OCI-M1 (cell line): ENCODE results near the gene PYCARD.
"Not testable (repeated sequence)": the region's sequence is repeated elsewhere in the genome, so short reads cannot be mapped to it uniquely, and the experiment has no call there.

ENCODE experiments used
- DNase-seq: peaks from one replicate; lab custom pipeline; 2025; lab: John Stamatoyannopoulos, UW

The PYCARD gene

DNA sequence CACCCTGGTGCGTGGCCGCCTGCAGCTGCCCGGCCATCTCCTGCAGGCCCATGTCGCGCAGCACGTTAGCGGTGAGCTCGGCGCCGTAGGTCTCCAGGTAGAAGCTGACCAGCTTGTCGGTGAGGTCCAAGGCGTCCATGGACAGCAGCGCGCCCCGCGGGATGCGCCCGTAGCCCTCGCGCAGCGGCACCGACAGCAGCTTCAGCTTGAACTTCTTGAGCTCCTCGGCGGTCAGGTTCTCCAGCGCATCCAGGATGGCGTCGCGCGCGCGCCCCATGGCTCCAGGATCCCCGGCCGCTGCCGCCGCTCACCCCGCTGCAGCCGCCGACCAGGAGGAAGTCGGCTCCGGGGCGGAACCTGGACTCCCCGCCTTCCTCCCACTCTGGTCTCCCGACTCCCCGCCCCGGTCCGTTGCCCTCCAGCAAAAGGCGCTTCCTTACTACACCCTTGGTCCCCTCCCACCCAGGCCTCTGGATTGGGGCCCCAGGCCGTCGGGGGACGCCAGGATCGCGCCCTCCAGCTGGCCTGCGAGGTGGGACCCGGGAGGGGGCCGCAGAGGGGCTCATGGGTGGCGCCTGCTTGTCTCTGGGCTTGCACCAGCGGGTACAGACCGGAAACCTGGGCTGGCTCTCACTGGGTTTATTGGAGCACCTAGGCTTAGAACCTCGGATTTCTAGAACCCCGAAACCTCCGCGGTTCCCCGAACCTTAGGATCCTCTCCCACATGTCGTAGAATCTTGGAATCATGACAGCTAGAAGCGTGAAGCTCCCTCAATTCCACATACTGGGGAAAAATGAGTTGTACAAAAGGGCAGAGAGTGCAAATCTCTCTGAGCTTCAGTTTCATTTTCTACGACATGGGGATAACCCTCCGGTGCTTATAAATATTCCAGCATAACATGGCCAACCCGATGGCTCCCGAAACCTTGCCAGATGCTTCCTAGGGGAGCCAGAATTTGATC, at the start of gene PYCARD:
PYCARD (minus strand) TSS at position 347 of the 962 bp plus-strand sequence; CDS start at position 277, 70 bp downstream.
- no peak for DNase-seq

- no peak for DNase-seq
Measured at GRCh38 chr16:31251435-31251834, 48.9 kb upstream of the PYCARD start.

DNA sequence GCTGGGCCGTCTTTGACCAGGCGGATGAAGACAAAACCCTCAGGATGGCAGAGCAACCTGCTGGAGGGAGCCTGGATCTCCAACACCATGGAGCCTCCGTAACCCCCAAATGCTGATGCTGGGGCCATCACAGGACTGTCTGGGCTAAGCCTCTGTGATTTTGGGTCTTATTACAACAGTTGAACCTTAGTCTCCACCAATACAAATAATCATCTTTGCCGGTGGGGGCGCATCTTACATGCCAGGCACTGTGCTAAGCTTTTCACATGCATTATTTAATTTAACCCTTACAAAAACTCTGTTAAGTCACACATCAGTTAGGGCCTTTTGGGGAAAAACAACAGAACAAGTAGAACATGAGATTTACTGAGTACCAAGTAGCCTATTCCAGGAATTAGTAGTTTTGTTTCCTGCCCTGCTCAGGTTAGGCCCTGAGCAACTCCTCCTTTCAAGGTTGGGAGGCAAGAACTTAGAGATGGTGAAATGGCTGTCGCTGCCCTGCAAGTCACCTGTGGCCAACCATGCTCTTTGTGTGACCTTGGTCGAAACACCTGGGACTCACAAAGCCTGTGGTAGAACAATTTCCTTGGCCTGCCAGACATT, 48.3 kb upstream of the PYCARD start:
- DNase-seq, result no peak

- DNase-seq, result no peak
Measured at GRCh38 chr16:31248344-31248743, 45.8 kb upstream of the PYCARD start.

GRCh38 chr16:31246296-31246695, 43.7 kb upstream of the PYCARD start:
- DNase-seq, result no peak

DNA sequence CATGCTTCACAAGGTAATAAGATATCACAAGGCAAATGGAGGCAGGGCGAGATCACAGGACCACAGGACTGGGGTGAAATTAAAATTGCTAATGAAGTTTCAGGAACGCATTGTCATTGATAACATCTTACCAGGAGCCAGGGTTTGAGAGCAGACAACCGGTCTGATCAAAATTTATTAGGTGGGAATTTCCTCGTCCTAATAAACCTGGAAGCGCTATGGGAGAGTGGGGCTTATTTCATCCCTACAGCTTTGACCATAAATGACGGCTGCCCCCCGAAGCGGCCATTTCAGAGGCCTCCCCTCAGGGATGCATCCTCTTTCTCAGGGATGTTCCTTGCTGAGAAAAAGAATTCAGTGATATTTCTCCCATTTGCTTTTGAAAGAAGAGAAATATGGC, 43.0 kb upstream of the PYCARD start:
- DNase-seq, result not testable (repeated sequence)

- peak; percentile 95 for DNase-seq
Measured at GRCh38 chr16:31243734-31244670, 41.4 kb upstream of the PYCARD start.

GRCh38 chr16:31242206-31242605, 39.6 kb upstream of the PYCARD start:
- no peak for DNase-seq

- no peak for DNase-seq
Measured at GRCh38 chr16:31238041-31238440, 35.5 kb upstream of the PYCARD start.

DNA sequence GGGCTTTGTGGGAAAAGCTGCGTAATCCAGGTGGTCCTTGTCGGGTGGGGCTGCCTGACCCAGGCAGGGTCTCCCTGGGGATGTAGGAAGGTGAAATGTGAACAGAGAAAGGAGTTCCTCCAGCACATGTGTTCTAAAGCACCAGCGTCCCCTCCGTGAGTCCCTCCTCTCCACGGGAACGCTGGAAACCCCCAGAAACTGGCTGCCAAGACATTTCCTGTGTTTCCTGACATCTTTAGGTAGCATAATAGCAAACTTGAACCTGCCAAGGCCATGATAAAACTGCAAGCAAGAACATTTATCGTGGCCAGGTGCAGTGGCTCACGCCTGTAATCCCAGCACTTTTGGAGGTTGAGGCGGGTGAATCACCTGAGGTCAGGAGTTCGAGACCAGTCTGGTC, 26.9 kb upstream of the PYCARD start:
- no peak for DNase-seq

GRCh38 chr16:31228206-31228605, 25.6 kb upstream of the PYCARD start:
- DNase-seq, result no peak

GRCh38 chr16:31225193-31225592, 22.6 kb upstream of the PYCARD start:
- no peak for DNase-seq

DNA sequence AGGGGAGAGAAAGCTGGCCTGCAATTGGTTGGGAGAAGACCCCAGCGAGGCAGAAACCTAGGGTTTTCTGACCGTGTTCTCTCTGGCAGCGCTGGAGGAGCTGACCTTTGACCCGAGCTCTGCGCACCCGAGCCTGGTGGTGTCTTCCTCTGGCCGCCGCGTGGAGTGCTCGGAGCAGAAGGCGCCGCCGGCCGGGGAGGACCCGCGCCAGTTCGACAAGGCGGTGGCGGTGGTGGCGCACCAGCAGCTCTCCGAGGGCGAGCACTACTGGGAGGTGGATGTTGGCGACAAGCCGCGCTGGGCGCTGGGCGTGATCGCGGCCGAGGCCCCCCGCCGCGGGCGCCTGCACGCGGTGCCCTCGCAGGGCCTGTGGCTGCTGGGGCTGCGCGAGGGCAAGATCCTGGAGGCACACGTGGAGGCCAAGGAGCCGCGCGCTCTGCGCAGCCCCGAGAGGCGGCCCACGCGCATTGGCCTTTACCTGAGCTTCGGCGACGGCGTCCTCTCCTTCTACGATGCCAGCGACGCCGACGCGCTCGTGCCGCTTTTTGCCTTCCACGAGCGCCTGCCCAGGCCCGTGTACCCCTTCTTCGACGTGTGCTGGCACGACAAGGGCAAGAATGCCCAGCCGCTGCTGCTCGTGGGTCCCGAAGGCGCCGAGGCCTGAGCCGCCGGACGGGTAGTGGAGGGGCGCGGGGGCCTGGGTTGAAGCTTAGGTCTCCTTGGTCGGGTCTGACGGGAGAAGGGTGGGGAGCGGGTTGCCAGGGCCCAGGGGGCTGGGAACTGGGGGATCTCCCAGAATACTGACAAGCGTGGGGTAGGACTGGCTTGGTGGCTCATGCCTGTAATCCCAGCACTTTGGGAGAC, 21.8 kb upstream of the PYCARD start:
- no peak for DNase-seq

DNA sequence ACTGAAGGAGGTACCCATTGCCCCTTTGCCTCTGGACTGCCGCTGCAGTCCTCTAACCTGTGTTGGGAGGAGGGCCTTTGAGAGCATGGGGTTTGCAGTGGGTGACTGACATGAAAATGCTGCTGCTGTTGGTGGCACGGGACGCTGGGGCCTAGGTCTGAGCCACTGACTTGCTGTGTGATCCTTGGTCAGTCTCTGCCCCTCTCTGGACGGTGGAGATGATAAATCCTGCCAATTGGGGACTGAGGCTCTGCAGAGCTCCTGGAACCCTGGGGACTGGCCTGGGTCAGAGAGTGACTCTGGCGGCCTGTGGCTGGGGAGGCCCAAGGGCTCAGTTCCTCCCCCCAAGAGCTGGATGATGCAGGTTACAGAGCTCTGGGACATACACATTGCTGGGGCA, 20.5 kb upstream of the PYCARD start:
- no peak for DNase-seq

GRCh38 chr16:31221357-31222160, 19.0 kb upstream of the PYCARD start:
- DNase-seq, result no peak

DNA sequence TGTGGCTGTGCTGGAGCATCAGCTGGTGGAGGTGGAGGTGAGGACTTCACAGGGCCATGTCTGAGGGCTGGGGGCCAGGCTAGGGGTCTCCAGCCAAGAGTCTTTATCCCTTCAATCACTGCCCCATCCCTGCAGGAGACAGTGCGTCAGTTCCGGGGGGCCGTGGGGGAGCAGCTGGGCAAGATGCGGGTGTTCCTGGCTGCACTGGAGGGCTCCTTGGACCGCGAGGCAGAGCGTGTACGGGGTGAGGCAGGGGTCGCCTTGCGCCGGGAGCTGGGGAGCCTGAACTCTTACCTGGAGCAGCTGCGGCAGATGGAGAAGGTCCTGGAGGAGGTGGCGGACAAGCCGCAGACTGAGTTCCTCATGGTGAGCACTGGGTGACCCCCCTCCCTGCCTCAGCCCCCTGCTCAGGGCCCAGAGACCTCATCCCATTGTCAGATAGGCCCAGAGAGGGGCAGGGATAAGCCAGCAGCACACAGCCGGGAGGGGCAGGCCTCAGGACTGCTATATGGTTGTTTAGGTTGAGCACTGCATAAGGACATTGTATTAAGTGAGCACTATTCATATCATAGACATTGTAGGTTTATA, 16.7 kb upstream of the PYCARD start:
- DNase-seq, result no peak

GRCh38 chr16:31217136-31217530, 14.6 kb upstream of the PYCARD start:
- no peak for DNase-seq

- DNase-seq, result no peak
Measured at GRCh38 chr16:31216422-31217135, 14.0 kb upstream of the PYCARD start, which contains the start of gene PYDC1. Gene PYDC1, minus strand, starts transcription at chr16:31217135. Its CDS starts 107 bp downstream, at chr16:31217028.
